Panc1 (cell line): ENCODE measurements around the gene USH1G. TPM values are rescaled to one million over a fixed set of nuclear protein-coding genes. Genes with fewer than 3 reads are reported as not detected.

Experiments
- ATAC-seq: fragments of 200-7000 bp; cut with Tn5 transposase; 2 replicates; pipeline ENCODE4 v1.9.1; 2020; ENCODE audit warnings: mild to moderate bottlenecking, moderate library complexity
- BruUV-seq: library from RNA; stranded (reverse); fragments of 400-500 nt; replicated peaks from 2 replicates; lab custom pipeline; 2021; lab: Mats Ljungman, UMichigan
- CTCF ChIA-PET: fragments of 300-600 bp; sonication (Branson Sonifier 250); formaldehyde crosslinking; loops from one replicate; lab custom pipeline; 2022; ENCODE audit warnings: antibody characterized with exemption; lab: Charles Lee
- POLR2A ChIA-PET: fragments of 300-600 bp; sonication (Branson Sonifier 250); formaldehyde crosslinking; loops from one replicate; lab custom pipeline; 2022; ENCODE audit warnings: antibody characterized with exemption; lab: Charles Lee
- DNase-seq: peaks from one replicate; pipeline ENCODE4 v3.0.0-alpha.2; 2010; ENCODE audit warnings: low read depth, low spot score
- H3K27ac ChIP-seq: 2 replicates; pipeline ENCODE4 v1.5.1; 2011; ENCODE audit warnings: mild to moderate bottlenecking, low read length, inconsistent platforms
- H3K27me3 ChIP-seq: fragments of 200-500 bp; sonication (Bioruptor generic); 2 replicates; pipeline ENCODE4 v1.6.0; 2014; ENCODE audit warnings: low read length, inconsistent platforms; ENCODE audit not compliant: control insufficient read depth, insufficient read depth
- H3K36me3 ChIP-seq: fragments of 200-500 bp; sonication (Bioruptor generic); 2 replicates; pipeline ENCODE4 v1.5.1; 2014; ENCODE audit warnings: inconsistent platforms, mild to moderate bottlenecking, low read length, moderate library complexity; ENCODE audit not compliant: control insufficient read depth, insufficient read depth
- H3K4me1 ChIP-seq: 2 replicates; pipeline ENCODE4 v1.5.1; 2011; ENCODE audit warnings: inconsistent platforms, mild to moderate bottlenecking, low read length, moderate library complexity; ENCODE audit not compliant: control insufficient read depth, insufficient read depth
- H3K4me3 ChIP-seq, 2 experiments: 2 replicates each; pipeline ENCODE4 v1.5.1; 2011 to 2012; ENCODE audit warnings: low read depth in 2 of 2, low read length in 2 of 2, mild to moderate bottlenecking in 2 of 2, inconsistent platforms in 1 of 2, moderate library complexity in 1 of 2
- H3K9me3 ChIP-seq: fragments of 200-500 bp; sonication (Bioruptor generic); 2 replicates; pipeline ENCODE4 v1.5.1; 2014; ENCODE audit warnings: low read depth, mild to moderate bottlenecking, inconsistent platforms, low read length, moderate library complexity; ENCODE audit not compliant: control insufficient read depth, insufficient read depth
- POLR2AphosphoS5 ChIP-seq: IDR thresholded peaks from 2 replicates; pipeline ENCODE4 v1.6.1; 2012; ENCODE audit warnings: mild to moderate bottlenecking, low read depth, low read length, moderate library complexity
- SIN3A ChIP-seq: IDR thresholded peaks from 2 replicates; pipeline ENCODE4 v1.6.1; 2012; ENCODE audit warnings: low read depth, mild to moderate bottlenecking, low read length, moderate library complexity, borderline replicate concordance; ENCODE audit not compliant: insufficient read depth
- TCF7L2 ChIP-seq: IDR thresholded peaks from 2 replicates; pipeline ENCODE4 v1.6.1; 2011; ENCODE audit warnings: mild to moderate bottlenecking, low read depth, low read length, inconsistent platforms
- in situ Hi-C: cut with HindIII; loops from 2 replicates; pipeline ENCODE4 v1.10.0; 2016; ENCODE audit warnings: low sequenced_read_pairs, low pct_unique_long_range_greater_than_20kb
- intact Hi-C: fragments of 100-400 bp; cut with micrococcal nuclease; formaldehyde crosslinking; loops from one replicate; pipeline ENCODE4 v1.10.0; 2022; ENCODE audit not compliant: unreplicated experiment
- total RNA-seq: library from RNA; stranded (reverse); gene quantifications from one replicate; pipeline ENCODE4 v1.2.1, GENCODE V29; 2021; ENCODE audit not compliant: unreplicated experiment
- TF ChIP-seq, protein P1 (sequence below): fragments of 450-650 bp; IDR thresholded peaks from 2 replicates; pipeline ENCODE4 v1.5.1; 2017; ENCODE audit warnings: mild to moderate bottlenecking
- TF ChIP-seq, protein P2 (sequence below), 2 experiments: IDR thresholded peaks; 2 replicates each; pipeline ENCODE4 v1.6.1; 2011 to 2012; ENCODE audit warnings: low read depth in 2 of 2, control low read depth in 1 of 2, low read length in 1 of 2, mild to moderate bottlenecking in 1 of 2, moderate library complexity in 1 of 2; ENCODE audit not compliant: insufficient read depth in 1 of 2

USH1G gene
- total RNA-seq, 1 experiment from 2014 or later, result not detected

DNA sequence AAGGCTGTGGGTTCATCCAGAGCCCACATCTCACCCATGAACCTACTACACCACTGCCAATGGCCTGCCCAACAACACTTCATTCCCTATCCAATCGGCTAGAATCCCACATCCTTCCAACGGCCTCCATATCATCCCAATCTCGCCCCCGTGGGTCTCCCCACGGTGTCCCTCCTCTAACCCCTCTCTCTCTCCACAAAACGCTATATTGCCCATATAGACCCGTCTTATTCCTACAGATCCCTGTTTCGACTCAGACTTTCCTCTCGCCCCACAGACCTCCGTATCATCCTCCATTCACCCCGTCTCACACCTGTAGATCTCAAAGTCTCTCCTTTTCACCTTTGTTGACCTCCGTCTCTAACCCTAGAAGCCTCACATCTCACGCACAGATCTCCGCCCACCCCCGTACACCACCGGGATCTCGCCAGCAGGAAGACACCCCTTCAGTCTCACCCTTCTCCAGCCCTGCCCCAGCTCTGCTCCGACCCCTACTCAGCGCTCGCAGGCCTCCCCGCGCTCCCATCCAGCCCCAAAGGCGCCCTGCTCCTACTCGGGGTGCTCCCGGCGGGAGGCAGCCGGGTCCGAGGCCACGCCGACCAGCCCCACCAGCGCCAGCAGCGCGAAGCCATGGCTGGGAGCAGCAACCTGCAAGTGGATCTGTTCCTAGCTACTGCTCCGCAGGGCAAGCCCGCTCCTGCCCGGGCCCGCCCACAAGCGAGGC lies 50.6 kb downstream of the USH1G start, which contains the start of gene FDXR:
FDXR (minus strand) TSS at position 682 of the 724 bp plus-strand sequence; CDS start at position 632, 50 bp downstream.
- POLR2A ChIA-PET, result interaction anchor here (0.5 to 1.2 kb wide), 8 partner anchors 10 to 446 kb away, joined by 3 to 5 read pairs (median 4); partner anchors contain the start of gene HID1
- TSS peak; percentile 96 for BruUV-seq

DNA sequence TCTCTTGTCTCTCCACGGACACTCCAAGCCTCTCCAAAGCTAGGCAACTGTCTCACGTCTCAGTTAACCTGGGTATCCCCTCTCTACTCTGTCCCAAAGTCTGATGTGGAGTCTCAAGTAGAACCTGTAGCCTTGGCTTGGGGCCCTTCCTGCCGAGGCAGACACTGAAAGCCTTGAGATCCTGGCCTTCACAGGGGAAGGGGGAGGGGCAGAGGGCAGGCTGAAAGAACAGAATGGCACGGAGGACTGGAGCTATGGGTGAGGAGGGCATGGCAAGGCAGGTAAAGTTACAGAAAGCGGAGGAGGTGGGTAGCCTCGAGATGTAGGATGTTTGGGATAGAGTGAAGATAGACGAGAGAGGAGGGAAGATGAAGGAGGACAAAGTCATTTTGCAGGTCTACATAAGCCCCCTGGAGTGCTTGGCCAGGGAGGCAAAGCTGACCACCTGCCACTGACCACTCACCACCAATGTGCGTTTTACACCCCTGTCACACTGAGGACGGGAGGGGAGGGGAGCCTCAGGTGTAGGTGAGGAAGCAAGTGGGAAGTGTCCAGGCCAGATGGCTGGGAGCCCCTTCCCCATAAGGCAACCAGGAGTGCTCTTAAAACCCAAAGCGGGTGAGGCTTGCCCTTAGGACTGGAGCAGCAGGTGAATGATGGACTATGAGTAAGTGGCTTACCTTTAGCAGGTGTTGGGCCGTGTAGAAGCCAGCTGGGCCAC lies 51.5 kb downstream of the USH1G start:
- TF ChIP-seq POLR2AphosphoS5 (no peak), SIN3A (no peak), TCF7L2 (no peak)
- TF ChIP-seq, protein P1, sequence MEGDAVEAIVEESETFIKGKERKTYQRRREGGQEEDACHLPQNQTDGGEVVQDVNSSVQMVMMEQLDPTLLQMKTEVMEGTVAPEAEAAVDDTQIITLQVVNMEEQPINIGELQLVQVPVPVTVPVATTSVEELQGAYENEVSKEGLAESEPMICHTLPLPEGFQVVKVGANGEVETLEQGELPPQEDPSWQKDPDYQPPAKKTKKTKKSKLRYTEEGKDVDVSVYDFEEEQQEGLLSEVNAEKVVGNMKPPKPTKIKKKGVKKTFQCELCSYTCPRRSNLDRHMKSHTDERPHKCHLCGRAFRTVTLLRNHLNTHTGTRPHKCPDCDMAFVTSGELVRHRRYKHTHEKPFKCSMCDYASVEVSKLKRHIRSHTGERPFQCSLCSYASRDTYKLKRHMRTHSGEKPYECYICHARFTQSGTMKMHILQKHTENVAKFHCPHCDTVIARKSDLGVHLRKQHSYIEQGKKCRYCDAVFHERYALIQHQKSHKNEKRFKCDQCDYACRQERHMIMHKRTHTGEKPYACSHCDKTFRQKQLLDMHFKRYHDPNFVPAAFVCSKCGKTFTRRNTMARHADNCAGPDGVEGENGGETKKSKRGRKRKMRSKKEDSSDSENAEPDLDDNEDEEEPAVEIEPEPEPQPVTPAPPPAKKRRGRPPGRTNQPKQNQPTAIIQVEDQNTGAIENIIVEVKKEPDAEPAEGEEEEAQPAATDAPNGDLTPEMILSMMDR, result no peak
- TF ChIP-seq, protein P2, sequence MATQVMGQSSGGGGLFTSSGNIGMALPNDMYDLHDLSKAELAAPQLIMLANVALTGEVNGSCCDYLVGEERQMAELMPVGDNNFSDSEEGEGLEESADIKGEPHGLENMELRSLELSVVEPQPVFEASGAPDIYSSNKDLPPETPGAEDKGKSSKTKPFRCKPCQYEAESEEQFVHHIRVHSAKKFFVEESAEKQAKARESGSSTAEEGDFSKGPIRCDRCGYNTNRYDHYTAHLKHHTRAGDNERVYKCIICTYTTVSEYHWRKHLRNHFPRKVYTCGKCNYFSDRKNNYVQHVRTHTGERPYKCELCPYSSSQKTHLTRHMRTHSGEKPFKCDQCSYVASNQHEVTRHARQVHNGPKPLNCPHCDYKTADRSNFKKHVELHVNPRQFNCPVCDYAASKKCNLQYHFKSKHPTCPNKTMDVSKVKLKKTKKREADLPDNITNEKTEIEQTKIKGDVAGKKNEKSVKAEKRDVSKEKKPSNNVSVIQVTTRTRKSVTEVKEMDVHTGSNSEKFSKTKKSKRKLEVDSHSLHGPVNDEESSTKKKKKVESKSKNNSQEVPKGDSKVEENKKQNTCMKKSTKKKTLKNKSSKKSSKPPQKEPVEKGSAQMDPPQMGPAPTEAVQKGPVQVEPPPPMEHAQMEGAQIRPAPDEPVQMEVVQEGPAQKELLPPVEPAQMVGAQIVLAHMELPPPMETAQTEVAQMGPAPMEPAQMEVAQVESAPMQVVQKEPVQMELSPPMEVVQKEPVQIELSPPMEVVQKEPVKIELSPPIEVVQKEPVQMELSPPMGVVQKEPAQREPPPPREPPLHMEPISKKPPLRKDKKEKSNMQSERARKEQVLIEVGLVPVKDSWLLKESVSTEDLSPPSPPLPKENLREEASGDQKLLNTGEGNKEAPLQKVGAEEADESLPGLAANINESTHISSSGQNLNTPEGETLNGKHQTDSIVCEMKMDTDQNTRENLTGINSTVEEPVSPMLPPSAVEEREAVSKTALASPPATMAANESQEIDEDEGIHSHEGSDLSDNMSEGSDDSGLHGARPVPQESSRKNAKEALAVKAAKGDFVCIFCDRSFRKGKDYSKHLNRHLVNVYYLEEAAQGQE (IDR thresholded peaks at IDR 0.05; ENCODE audit: insufficient read depth in 1 of 2, low read depth in 2 of 2, low read length in 1 of 2), result no peak
- BruUV-seq, result no TSS peak
- CTCF ChIA-PET, result no interaction called here
- intact Hi-C loops, result no loop called here
- no peak for ATAC-seq
- Histone ChIP-seq H3K27me3 (no peaks in the 10 kb centered on the region), H3K27ac (no peak overlapping the region), H3K4me3 (peak overlapping the region; percentile 83 to 86; a peak in 2 of 4 replicates), H3K9me3 (no peaks in the 10 kb centered on the region), H3K4me1 (peaks cover 9% of the 10 kb centered on the region), H3K36me3 (peaks cover 9% of the 10 kb centered on the region; the same call in 1 of the 2 replicates)
- no peak for DNase-seq
- POLR2A ChIA-PET, result no interaction called here
- in situ Hi-C loops, result no loop called here

More for the DNA sequence above, 50.6 kb downstream of the USH1G start, which contains the start of gene FDXR:
- DNase-seq, result no peak
- no peak for TF ChIP-seq POLR2AphosphoS5
- peak within 1 kb of the TSS; percentile 97 for H3K27ac ChIP-seq
- intact Hi-C loops (no loop called here), in situ Hi-C loops (no loop called here)
- H3K27me3 ChIP-seq, result no peaks in the 10 kb centered on the region
- H3K9me3 ChIP-seq, result no peaks in the 10 kb centered on the region
- H3K36me3 ChIP-seq, result peaks cover 9% of the 10 kb centered on the region; the same call in 1 of the 2 replicates
- CTCF ChIA-PET, result interaction anchor here (0.6 to 1.9 kb wide), 10 partner anchors 7 to 1518 kb away, joined by 3 to 11 read pairs (median 4); partner anchors contain the start of genes OTOP2 and USH1G
- ATAC-seq, result peak; percentile 40
- peaks cover 9% of the 10 kb centered on the region for H3K4me1 ChIP-seq
- H3K4me3 ChIP-seq, result peak within 1 kb of the TSS; percentile 83 to 86
